ENCODE measurements around the gene HIP1R.

The HIP1R gene

DNA sequence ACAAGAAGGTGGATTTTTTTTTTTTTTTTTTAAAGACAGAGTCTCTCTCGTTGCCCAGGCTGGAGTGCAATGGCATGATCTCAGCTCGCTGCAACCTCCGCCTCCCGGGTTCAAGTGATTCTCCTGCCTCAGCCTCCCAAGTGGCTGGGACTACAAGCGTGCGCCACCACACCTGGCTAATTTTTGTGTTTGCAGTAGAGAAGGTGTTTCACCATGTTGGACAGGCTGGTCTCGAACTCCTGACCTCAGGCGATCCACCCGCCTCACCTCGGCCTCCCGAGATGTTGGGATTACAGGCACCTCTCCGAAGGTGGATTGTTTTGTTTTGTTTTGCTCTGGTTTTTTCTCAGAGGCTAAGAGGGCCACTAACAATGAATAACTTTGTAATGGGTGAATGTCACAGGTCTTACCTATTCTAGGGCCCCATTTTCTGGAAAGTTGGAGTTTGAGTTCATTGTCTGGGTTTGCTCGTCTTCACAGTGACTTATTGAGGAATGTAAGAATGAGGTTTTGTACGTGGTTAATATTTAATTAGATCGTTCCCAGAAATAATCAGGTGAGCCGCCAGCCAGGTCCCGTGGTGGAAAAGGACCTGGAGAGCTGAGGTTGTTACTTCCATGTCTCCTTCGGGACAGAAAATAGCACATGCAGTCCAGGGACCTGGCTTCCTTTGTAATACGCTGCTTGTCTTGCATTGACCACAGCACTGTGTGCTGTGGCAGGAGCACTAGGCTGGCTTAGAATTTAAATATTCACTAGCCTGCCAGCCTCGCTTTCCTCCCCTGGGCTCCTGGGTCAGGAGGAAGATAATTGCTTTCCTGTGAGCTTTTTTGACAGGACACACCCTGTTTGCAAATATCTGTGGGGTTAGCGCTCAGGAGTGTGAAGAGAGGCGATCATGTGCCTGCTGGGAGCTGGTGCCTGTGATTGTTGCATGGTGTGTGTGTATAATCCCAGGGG lies 2.3 kb downstream of the HIP1R start:
- CTCF ChIA-PET = interaction anchor here (2.1 kb wide), 1 partner anchor 44 kb away, joined by 5 read pairs; no protein-coding TSS in a partner anchor
- Histone ChIP-seq H3K27ac (ENCODE audit: extremely low read depth, low read depth, low read length) (0 out of 2 replicates have a peak overlapping the region, but pooled peaks have one; percentile 8), H3K36me3 (ENCODE audit: control insufficient read depth in 2 of 2, insufficient read depth in 1 of 2, low read length in 2 of 2) (peaks cover 0 to 7% of the 10 kb centered on the region in 2 experiments; a peak in 1 of 3 replicates), H3K4me3 (ENCODE audit: low read depth, low read length) (no peak overlapping the region), H3K9me3 (ENCODE audit: control insufficient read depth, insufficient read depth, low read depth, low read length) (no peaks in the 10 kb centered on the region), H3K4me1 (ENCODE audit: control insufficient read depth, insufficient read depth, low read length) (peaks cover 13% of the 10 kb centered on the region)
- TF ChIP-seq, protein P1, sequence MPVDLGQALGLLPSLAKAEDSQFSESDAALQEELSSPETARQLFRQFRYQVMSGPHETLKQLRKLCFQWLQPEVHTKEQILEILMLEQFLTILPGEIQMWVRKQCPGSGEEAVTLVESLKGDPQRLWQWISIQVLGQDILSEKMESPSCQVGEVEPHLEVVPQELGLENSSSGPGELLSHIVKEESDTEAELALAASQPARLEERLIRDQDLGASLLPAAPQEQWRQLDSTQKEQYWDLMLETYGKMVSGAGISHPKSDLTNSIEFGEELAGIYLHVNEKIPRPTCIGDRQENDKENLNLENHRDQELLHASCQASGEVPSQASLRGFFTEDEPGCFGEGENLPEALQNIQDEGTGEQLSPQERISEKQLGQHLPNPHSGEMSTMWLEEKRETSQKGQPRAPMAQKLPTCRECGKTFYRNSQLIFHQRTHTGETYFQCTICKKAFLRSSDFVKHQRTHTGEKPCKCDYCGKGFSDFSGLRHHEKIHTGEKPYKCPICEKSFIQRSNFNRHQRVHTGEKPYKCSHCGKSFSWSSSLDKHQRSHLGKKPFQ (tag by site-specific recombination; IDR thresholded peaks at IDR 0.05) = peak; percentile 85; the same call in 1 of the 2 replicates
- TF ChIP-seq, protein P2, sequence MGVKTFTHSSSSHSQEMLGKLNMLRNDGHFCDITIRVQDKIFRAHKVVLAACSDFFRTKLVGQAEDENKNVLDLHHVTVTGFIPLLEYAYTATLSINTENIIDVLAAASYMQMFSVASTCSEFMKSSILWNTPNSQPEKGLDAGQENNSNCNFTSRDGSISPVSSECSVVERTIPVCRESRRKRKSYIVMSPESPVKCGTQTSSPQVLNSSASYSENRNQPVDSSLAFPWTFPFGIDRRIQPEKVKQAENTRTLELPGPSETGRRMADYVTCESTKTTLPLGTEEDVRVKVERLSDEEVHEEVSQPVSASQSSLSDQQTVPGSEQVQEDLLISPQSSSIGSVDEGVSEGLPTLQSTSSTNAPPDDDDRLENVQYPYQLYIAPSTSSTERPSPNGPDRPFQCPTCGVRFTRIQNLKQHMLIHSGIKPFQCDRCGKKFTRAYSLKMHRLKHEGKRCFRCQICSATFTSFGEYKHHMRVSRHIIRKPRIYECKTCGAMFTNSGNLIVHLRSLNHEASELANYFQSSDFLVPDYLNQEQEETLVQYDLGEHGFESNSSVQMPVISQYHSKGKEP (tag by site-specific recombination; IDR thresholded peaks at IDR 0.05) = 0 out of 2 replicates have a peak, but pooled peaks have one; percentile 24
- TF ChIP-seq, protein P3, sequence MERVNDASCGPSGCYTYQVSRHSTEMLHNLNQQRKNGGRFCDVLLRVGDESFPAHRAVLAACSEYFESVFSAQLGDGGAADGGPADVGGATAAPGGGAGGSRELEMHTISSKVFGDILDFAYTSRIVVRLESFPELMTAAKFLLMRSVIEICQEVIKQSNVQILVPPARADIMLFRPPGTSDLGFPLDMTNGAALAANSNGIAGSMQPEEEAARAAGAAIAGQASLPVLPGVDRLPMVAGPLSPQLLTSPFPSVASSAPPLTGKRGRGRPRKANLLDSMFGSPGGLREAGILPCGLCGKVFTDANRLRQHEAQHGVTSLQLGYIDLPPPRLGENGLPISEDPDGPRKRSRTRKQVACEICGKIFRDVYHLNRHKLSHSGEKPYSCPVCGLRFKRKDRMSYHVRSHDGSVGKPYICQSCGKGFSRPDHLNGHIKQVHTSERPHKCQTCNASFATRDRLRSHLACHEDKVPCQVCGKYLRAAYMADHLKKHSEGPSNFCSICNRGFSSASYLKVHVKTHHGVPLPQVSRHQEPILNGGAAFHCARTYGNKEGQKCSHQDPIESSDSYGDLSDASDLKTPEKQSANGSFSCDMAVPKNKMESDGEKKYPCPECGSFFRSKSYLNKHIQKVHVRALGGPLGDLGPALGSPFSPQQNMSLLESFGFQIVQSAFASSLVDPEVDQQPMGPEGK (tag by site-specific recombination; IDR thresholded peaks at IDR 0.05) = 0 out of 2 replicates have a peak, but pooled peaks have one; percentile 12
- TF ChIP-seq KLF9 (tag by site-specific recombination; IDR thresholded peaks at IDR 0.05; ENCODE audit: low read depth) (no peak), ZIC2 (tag by site-specific recombination; IDR thresholded peaks at IDR 0.05) (peak; percentile 57), OSR2 (tag by site-specific recombination; IDR thresholded peaks at IDR 0.05) (peak; percentile 68), KLF1 (tag by site-specific recombination; IDR thresholded peaks at IDR 0.05) (peak; percentile 71)
- TF ChIP-seq, protein P4, sequence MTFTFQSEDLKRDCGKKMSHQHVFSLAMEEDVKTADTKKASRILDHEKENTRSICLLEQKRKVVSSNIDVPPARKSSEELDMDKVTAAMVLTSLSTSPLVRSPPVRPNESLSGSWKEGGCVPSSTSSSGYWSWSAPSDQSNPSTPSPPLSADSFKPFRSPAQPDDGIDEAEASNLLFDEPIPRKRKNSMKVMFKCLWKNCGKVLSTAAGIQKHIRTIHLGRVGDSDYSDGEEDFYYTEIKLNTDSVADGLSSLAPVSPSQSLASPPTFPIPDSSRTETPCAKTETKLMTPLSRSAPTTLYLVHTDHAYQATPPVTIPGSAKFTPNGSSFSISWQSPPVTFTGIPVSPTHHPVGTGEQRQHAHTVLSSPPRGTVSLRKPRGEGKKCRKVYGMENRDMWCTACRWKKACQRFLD (tag by site-specific recombination; IDR thresholded peaks at IDR 0.05) = no peak
- TF ChIP-seq, protein P5, sequence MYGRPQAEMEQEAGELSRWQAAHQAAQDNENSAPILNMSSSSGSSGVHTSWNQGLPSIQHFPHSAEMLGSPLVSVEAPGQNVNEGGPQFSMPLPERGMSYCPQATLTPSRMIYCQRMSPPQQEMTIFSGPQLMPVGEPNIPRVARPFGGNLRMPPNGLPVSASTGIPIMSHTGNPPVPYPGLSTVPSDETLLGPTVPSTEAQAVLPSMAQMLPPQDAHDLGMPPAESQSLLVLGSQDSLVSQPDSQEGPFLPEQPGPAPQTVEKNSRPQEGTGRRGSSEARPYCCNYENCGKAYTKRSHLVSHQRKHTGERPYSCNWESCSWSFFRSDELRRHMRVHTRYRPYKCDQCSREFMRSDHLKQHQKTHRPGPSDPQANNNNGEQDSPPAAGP (tag by site-specific recombination; IDR thresholded peaks at IDR 0.05) = peak; percentile 39; the same call in 1 of the 2 replicates
- POLR2A ChIA-PET = interaction anchor here (0.7 kb wide), 1 partner anchor 8 kb away, joined by 3 read pairs; no protein-coding TSS in a partner anchor

DNA sequence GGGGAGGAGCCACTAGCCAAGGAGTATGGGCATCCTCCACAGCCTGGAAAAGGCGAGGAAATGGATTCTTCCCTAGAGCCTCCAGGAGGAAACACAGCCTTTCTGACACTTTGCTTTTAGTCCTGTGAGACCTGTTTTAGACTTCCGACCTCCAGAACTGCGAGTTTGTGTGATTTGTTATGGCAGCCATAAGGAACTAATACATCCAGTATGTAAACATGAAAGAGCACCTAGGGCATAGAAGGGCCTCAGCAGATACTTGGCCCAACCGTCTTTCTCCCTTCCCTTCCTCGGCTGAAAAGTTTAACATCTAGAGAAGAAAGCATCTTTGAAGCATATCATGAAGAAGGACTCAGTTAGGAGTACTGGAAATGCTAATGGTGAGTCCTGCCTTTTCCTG lies 3.6 kb downstream of the HIP1R start:
- peaks cover 0 to 7% of the 10 kb centered on the region in 2 experiments; a peak in 1 of 3 replicates for H3K36me3 ChIP-seq (ENCODE audit: control insufficient read depth in 2 of 2, insufficient read depth in 1 of 2, low read length in 2 of 2)
- H3K27ac ChIP-seq (ENCODE audit: extremely low read depth, low read depth, low read length) = no peak overlapping the region
- H3K4me3 ChIP-seq (ENCODE audit: low read depth, low read length) = no peak overlapping the region
- H3K9me3 ChIP-seq (ENCODE audit: control insufficient read depth, insufficient read depth, low read depth, low read length) = no peaks in the 10 kb centered on the region
- TF ChIP-seq, protein P4 (tag by site-specific recombination; IDR thresholded peaks at IDR 0.05) = no peak
- TF ChIP-seq ZNF664 (tag by site-specific recombination; IDR thresholded peaks at IDR 0.05) (no peak), ZNF404 (tag by site-specific recombination; IDR thresholded peaks at IDR 0.05) (no peak), ZNF677 (tag by site-specific recombination; IDR thresholded peaks at IDR 0.05) (no peak), ZNF16 (tag by site-specific recombination; IDR thresholded peaks at IDR 0.05; ENCODE audit: low read depth) (no peak), ZNF140 (tag by site-specific recombination; IDR thresholded peaks at IDR 0.05) (no peak), ZNF184 (tag by site-specific recombination; IDR thresholded peaks at IDR 0.05) (no peak), MYNN (tag by site-specific recombination; IDR thresholded peaks at IDR 0.05; ENCODE audit: borderline replicate concordance) (no peak), ZNF350 (tag by site-specific recombination; IDR thresholded peaks at IDR 0.05) (no peak), GLI2 (tag by site-specific recombination; IDR thresholded peaks at IDR 0.05; ENCODE audit: borderline replicate concordance, low read depth) (no peak)
- TF ChIP-seq, protein P6, sequence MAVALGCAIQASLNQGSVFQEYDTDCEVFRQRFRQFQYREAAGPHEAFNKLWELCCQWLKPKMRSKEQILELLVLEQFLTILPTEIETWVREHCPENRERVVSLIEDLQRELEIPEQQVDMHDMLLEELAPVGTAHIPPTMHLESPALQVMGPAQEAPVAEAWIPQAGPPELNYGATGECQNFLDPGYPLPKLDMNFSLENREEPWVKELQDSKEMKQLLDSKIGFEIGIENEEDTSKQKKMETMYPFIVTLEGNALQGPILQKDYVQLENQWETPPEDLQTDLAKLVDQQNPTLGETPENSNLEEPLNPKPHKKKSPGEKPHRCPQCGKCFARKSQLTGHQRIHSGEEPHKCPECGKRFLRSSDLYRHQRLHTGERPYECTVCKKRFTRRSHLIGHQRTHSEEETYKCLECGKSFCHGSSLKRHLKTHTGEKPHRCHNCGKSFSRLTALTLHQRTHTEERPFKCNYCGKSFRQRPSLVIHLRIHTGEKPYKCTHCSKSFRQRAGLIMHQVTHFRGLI (tag by site-specific recombination; IDR thresholded peaks at IDR 0.05) = no peak
- POLR2A ChIA-PET = no interaction called here
- CTCF ChIA-PET = interaction anchor here (0.5 to 2.1 kb wide), 2 partner anchors 45 to 273 kb away, joined by 3 to 5 read pairs; no protein-coding TSS in a partner anchor
- H3K4me1 ChIP-seq (ENCODE audit: control insufficient read depth, insufficient read depth, low read length) = peaks cover 13% of the 10 kb centered on the region

Measured in HEK293 (cell line).